Aorta (tissue), 5 donors: ENCODE measurements around the gene SATB2. TPM values are rescaled to one million over a fixed set of nuclear protein-coding genes. Genes with fewer than 3 reads are reported as not detected.

Source experiments
- ATAC-seq: fragments of 200-7000 bp; cut with Tn5 transposase; one replicate; pipeline ENCODE4 v1.9.1; 2022; ENCODE audit warnings: moderate library complexity; ENCODE audit not compliant: low FRiP score
- DNase-seq, 2 donors: peaks; one replicate each; pipeline ENCODE4 v3.0.0-alpha.2; 2020
- H3K27ac ChIP-seq, 2 donors: one replicate each; pipeline ENCODE4 v1.5.1; 2013; ENCODE audit warnings: low read length in 2 of 2, mild to moderate bottlenecking in 2 of 2, moderate library complexity in 2 of 2, control low read depth in 1 of 2, inconsistent platforms in 1 of 2, low read depth in 1 of 2
- H3K27me3 ChIP-seq, 2 donors: one replicate each; pipeline ENCODE4 v1.6.1; 2013; ENCODE audit warnings: control low read depth in 1 of 2, low read length in 1 of 2, mild to moderate bottlenecking in 1 of 2, moderate library complexity in 1 of 2; ENCODE audit not compliant: insufficient read depth in 2 of 2, control insufficient read depth in 1 of 2
- H3K36me3 ChIP-seq, 2 donors: one replicate each; pipeline ENCODE4 v1.6.1; 2013; ENCODE audit warnings: control low read depth in 1 of 2, low read length in 1 of 2, mild to moderate bottlenecking in 1 of 2; ENCODE audit not compliant: insufficient read depth in 2 of 2, control insufficient read depth in 1 of 2
- H3K4me1 ChIP-seq, 2 donors: one replicate each; pipeline ENCODE4 v1.6.1; 2013; ENCODE audit warnings: low read length in 2 of 2, control low read depth in 1 of 2, mild to moderate bottlenecking in 1 of 2, moderate library complexity in 1 of 2; ENCODE audit not compliant: insufficient read depth in 2 of 2, control insufficient read depth in 1 of 2
- H3K4me3 ChIP-seq, 2 donors: one replicate each; pipeline ENCODE4 v1.5.1; 2013; ENCODE audit warnings: low read length in 2 of 2, control low read depth in 1 of 2, mild to moderate bottlenecking in 1 of 2
- H3K9me3 ChIP-seq: one replicate; pipeline ENCODE4 v1.6.1; 2013; ENCODE audit warnings: mild to moderate bottlenecking, low read length; ENCODE audit not compliant: control insufficient read depth
- WGBS, 2 donors: extraction: QIAGEN DNeasy Blood & Tissue Kit; methylation state at CpG; one replicate each; pipeline ENCODE4 v1.1.7; 2013; 5-methylcytosine and 5-hydroxymethylcytosine counted together
- intact Hi-C, 2 donors: fragments of 100-400 bp; cut with DNase I; formaldehyde crosslinking; loops; one replicate each; pipeline versions ENCODE4 v1.14.2 to v1.15.0; 2022
- polyA plus RNA-seq, 2 donors: library from polyadenylated mRNA; stranded (reverse); fragments of 200-250 nt; gene quantifications; one replicate each; pipeline ENCODE4 v1.2.3, GENCODE V29; 2013
- total RNA-seq, 2 donors: library from RNA; stranded (reverse); fragmentation: NEBNext Ultra II Directional; extraction: Animal tissue kit (Norgen Biotek cat#: 25700); gene quantifications; one replicate each; pipeline ENCODE4 v1.2.1, GENCODE V29; 2021
- donor health status: healthy with polysubstance abuse.
- donor health status: Bipolar disorder and iron deficiency.
- donor health status: DM: no; HTN: no; CAD: no.
- donor health status: DM: no; HTN: no; CAD: no.
- donor health status: DM: yes; HTN: yes; CAD: no.

SATB2 gene
- total and polyA plus RNA-seq, 4 donors: 1.3 to 14.5 (median 5.9) TPM

- intact Hi-C loops: loop anchor here (5.0 to 10.0 kb wide), 2 partner anchors 1110 to 1173 kb away; no protein-coding TSS in a partner anchor
- WGBS, 2 donors: 93 to 94% methylated on average over 1 of the region's 1 CpG
- Histone ChIP-seq H3K4me3 (no peak overlapping the region), H3K36me3 (no peaks in the 10 kb centered on the region), H3K27me3 (no peaks in the 10 kb centered on the region), H3K9me3 (no peaks in the 10 kb centered on the region), H3K4me1 (no peaks in the 10 kb centered on the region), H3K27ac (no peak overlapping the region)
- DNase-seq: no peak
- no peak for ATAC-seq
These were observed 27.2 kb upstream of the SATB2 start for GRCh38 chr2:199484927-199485326.

- H3K27ac ChIP-seq: no peak overlapping the region
- H3K27me3 ChIP-seq: peaks cover 0 to 2% of the 10 kb centered on the region in 2 donors
- H3K4me3 ChIP-seq: no peak overlapping the region
- 63 to 69% methylated on average over 2 of the region's 2 CpGs for WGBS, 2 donors
- H3K4me1 ChIP-seq: no peaks in the 10 kb centered on the region
- H3K9me3 ChIP-seq: no peaks in the 10 kb centered on the region
- intact Hi-C loops: loop anchor here in 1 of 2 donors (10.0 kb wide), 1 partner anchor 1106 kb away; no protein-coding TSS in a partner anchor
- no peak for ATAC-seq
- no peak for DNase-seq
- H3K36me3 ChIP-seq: no peaks in the 10 kb centered on the region
These were observed 23.2 kb upstream of the SATB2 start for GRCh38 chr2:199480966-199481365.

GRCh38 chr2:199477277-199477834 lies 19.6 kb upstream of the SATB2 start:
- H3K27ac ChIP-seq: no peak overlapping the region
- no peak overlapping the region for H3K4me3 ChIP-seq
- intact Hi-C loops: no loop called here
- 84 to 86% methylated on average over 2 of the region's 2 CpGs for WGBS, 2 donors
- peaks cover 2 to 5% of the 10 kb centered on the region in 2 donors for H3K27me3 ChIP-seq
- no peaks in the 10 kb centered on the region for H3K4me1 ChIP-seq
- H3K9me3 ChIP-seq: no peaks in the 10 kb centered on the region
- ATAC-seq (no peak), DNase-seq (no peak)
- no peaks in the 10 kb centered on the region for H3K36me3 ChIP-seq

GRCh38 chr2:199471443-199472057 lies 13.8 kb upstream of the SATB2 start:
- Histone ChIP-seq H3K36me3 (no peaks in the 10 kb centered on the region), H3K27ac (no peak overlapping the region), H3K9me3 (no peaks in the 10 kb centered on the region), H3K4me3 (peak overlapping the region in 1 of 2 donors; percentile 22), H3K27me3 (peaks cover 0 to 5% of the 10 kb centered on the region in 2 donors), H3K4me1 (no peaks in the 10 kb centered on the region)
- peak; percentile 69 to 89 for DNase-seq
- WGBS, 2 donors: 6 to 7% methylated on average over 35 of the region's 35 CpGs
- intact Hi-C loops: no loop called here
- ATAC-seq: peak; percentile 76

- Histone ChIP-seq H3K9me3 (no peaks in the 10 kb centered on the region), H3K4me1 (no peaks in the 10 kb centered on the region), H3K36me3 (no peaks in the 10 kb centered on the region), H3K27me3 (peaks cover 0 to 5% of the 10 kb centered on the region in 2 donors), H3K27ac (no peak overlapping the region), H3K4me3 (peak overlapping the region in 1 of 2 donors; percentile 22)
- no peak for DNase-seq
- ATAC-seq: no peak
- intact Hi-C loops: no loop called here
- 3 to 6% methylated on average over 48 of the region's 48 CpGs for WGBS, 2 donors
These were observed 13.1 kb upstream of the SATB2 start for GRCh38 chr2:199470672-199471442.

GRCh38 chr2:199470361-199470671 lies 12.6 kb upstream of the SATB2 start:
- H3K27ac ChIP-seq: no peak overlapping the region
- intact Hi-C loops: no loop called here
- 6 to 10% methylated on average over 11 of the region's 11 CpGs for WGBS, 2 donors
- peaks cover 0 to 5% of the 10 kb centered on the region in 2 donors for H3K27me3 ChIP-seq
- no peaks in the 10 kb centered on the region for H3K36me3 ChIP-seq
- no peaks in the 10 kb centered on the region for H3K9me3 ChIP-seq
- no peak overlapping the region for H3K4me3 ChIP-seq
- no peaks in the 10 kb centered on the region for H3K4me1 ChIP-seq
- ATAC-seq (no peak), DNase-seq (no peak)

GRCh38 chr2:199469514-199470360 lies 12.0 kb upstream of the SATB2 start:
- H3K4me3 ChIP-seq: peak overlapping the region in 1 of 2 donors; percentile 4
- H3K36me3 ChIP-seq: no peaks in the 10 kb centered on the region
- no peaks in the 10 kb centered on the region for H3K9me3 ChIP-seq
- peaks cover 0 to 5% of the 10 kb centered on the region in 2 donors for H3K27me3 ChIP-seq
- 10% methylated on average over 30 of the region's 30 CpGs for WGBS, 2 donors
- no peak for DNase-seq
- ATAC-seq: no peak
- no peak overlapping the region for H3K27ac ChIP-seq
- intact Hi-C loops: loop anchor here in 1 of 2 donors (10.0 kb wide), 1 partner anchor 595 kb away; no protein-coding TSS in a partner anchor
- H3K4me1 ChIP-seq: no peaks in the 10 kb centered on the region
